HepG2 (cell line): ENCODE results near the gene RNF13. TPM values are rescaled to one million over a fixed set of nuclear protein-coding genes. Genes with fewer than 3 reads are reported as not detected.
A peak's percentile ranks its signal among the peaks of the same experiment; 100 is the strongest.

Source experiments
- ARID3A ChIP-seq: IDR thresholded peaks from 2 replicates; pipeline ENCODE4 v1.6.1; 2012; ENCODE audit warnings: low read depth, low read length, improper control_type of control experiment
- CEBPG ChIP-seq: IDR thresholded peaks from 2 replicates; pipeline ENCODE4 v1.6.1; 2016
- CTCF ChIP-seq: sonication (generic); formaldehyde crosslinking; IDR thresholded peaks from 2 replicates; pipeline ENCODE4 v1.5.0; 2020; ENCODE audit warnings: mild to moderate bottlenecking, missing genetic modification reagents, moderate library complexity
- GATAD2A ChIP-seq: IDR thresholded peaks from 2 replicates; pipeline ENCODE4 v1.6.1; 2016
- SCMH1 ChIP-seq: sonication (generic); formaldehyde crosslinking; IDR thresholded peaks from 2 replicates; pipeline ENCODE4 v1.9.0; 2021; ENCODE audit warnings: missing genetic modification reagents, mild to moderate bottlenecking, borderline replicate concordance
- SMC3 ChIP-seq: IDR thresholded peaks from 2 replicates; pipeline ENCODE4 v1.6.1; 2011; ENCODE audit warnings: low read length, improper control_type of control experiment
- TFE3 ChIP-seq: IDR thresholded peaks from 2 replicates; pipeline ENCODE4 v1.6.1; 2016
- ZNF567 ChIP-seq: sonication (generic); formaldehyde crosslinking; IDR thresholded peaks from 2 replicates; pipeline ENCODE4 v1.8.1; 2023; ENCODE audit warnings: mild to moderate bottlenecking, missing genetic modification reagents, borderline replicate concordance
- polyA plus RNA-seq, 8 experiments: library from polyadenylated mRNA; depleted of rRNA in 3 of 8; stranded (reverse) in 7 of 8; unstranded in 1 of 8; fragments of >200 nt; fragmentation: Illumina TruSeq in 4 of 8; extraction: Trizol in 4 of 8; gene quantifications; 2 replicates each; pipeline versions ENCODE4 v1.2.1 to v1.2.3, GENCODE V29; 2011 to 2016; ENCODE audit warnings: low read depth in 4 of 8, missing spikeins in 1 of 8, mixed read lengths in 1 of 8; ENCODE audit not compliant: insufficient read depth in 1 of 8
- total RNA-seq, 5 experiments: library from RNA; depleted of rRNA; stranded (reverse); fragments of >200 nt; fragmentation: Illumina TruSeq; extraction: Trizol; gene quantifications; 2 replicates each; pipeline ENCODE4 v1.2.3, GENCODE V29; 2016; ENCODE audit warnings: low read depth in 1 of 5

The RNF13 gene
- total and polyA plus RNA-seq, 2 of the 13 experiments (the other 11 are each of a cell fraction or from before 2014, with no cell fraction given) = 39.8 to 46.0 TPM

- TF ChIP-seq ARID3A (peak; percentile 71; the same call in 1 of the 2 replicates), TFE3 (no peak), SMC3 (peak; percentile 32; the same call in 1 of the 2 replicates), CEBPG (peak; percentile 56), GATAD2A (CRISPR knock-in tag) (peak; percentile 24; the same call in 1 of the 2 replicates), ZNF567 (CRISPR knock-in tag) (no peak), SCMH1 (no peak), CTCF (CRISPR knock-in tag) (peak; percentile 55)
Observed at GRCh38 chr3:149967086-149967685, 154.2 kb downstream of the RNF13 start (continued).
